Measurements from ENCODE around the gene ARRB1.
A peak's percentile ranks its signal among the peaks of the same experiment; 100 is the strongest.
"Not testable (repeated sequence)": the region's sequence is repeated elsewhere in the genome, so short reads cannot be mapped to it uniquely, and the experiment has no call there.

Gene ARRB1

GRCh38 chr11:75371949-75372876 lies 20.8 kb upstream of the ARRB1 start:
- no peak for DNase-seq

DNA sequence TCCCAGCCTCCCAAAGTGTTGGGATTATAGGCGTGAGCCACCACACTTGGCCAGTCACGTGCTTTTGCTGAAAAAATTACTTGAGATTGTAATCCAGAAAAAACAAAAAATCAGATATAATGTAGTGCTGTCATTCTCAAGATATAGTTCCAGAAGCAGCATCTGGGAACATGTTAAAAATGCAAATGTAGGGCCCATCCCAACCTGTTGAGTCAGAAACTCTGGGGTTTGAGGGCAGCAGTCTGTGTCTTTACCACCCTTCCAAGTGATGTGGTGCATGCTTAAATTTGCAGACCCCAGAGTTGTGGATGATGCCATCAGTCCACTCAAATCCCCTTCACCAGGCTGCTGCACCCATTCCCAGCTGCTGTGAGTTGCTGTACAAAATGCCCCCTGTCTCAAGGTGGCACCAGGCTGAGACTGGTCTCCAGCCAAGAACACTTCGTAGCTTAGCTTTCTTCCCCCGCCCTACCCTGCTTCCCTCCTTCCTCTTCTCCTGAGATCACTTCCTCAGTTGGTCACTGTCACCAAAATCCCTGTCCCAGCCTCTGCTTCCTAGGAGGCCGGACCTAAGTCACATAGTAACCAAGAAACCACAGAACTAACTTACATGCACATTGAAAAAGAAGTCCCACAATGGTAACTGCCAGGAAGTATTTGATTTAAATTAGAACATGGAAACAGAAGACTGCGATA lies 18.2 kb upstream of the ARRB1 start:
- DNase-seq = no peak

DNA sequence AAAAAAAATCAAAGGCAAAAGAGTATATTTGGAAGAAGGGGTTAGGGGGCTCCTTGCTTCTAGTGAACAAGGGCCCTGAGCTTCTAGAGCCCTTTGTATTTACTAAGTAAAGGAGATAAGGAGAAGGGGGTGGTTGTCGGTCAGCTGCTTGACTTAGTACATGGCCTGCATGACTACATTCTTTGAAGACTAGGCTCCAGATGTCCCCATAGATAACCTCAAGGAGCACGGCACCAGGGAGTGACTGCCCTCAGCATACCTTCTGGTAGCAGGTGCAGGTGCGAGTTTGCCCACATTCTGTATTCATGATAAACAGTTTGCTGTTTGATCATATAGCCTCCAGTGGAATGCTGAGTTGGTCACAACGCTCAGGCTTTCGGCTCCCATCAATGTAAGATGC lies 15.4 kb upstream of the ARRB1 start:
- not testable (repeated sequence) for DNase-seq

GRCh38 chr11:75365711-75366181 lies 14.3 kb upstream of the ARRB1 start:
- DNase-seq = no peak

- DNase-seq = not testable (repeated sequence)
These were observed 10.8 kb upstream of the ARRB1 start for GRCh38 chr11:75362285-75362684.

GRCh38 chr11:75356613-75357012 lies 5.2 kb upstream of the ARRB1 start:
- no peak for DNase-seq

DNA sequence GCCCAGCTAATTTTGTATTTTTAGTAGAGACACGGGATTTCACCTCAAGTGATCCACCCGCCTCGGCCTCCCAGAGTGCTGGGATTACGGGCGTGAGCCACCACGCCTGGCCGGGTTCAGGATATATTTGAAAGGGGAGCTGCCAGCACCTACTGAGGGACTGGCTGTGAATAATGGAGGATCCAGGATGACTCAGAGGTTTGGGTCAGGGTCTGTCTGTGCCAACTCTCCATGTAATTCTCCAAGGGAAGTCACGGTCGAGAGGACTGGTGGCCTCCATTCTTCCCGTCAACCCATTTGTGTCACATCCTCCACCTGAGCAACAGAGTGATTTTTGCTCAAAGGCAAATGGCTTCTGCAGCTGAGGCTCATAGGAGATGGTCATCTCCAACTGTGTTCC lies 3.6 kb upstream of the ARRB1 start:
- DNase-seq = no peak

DNA sequence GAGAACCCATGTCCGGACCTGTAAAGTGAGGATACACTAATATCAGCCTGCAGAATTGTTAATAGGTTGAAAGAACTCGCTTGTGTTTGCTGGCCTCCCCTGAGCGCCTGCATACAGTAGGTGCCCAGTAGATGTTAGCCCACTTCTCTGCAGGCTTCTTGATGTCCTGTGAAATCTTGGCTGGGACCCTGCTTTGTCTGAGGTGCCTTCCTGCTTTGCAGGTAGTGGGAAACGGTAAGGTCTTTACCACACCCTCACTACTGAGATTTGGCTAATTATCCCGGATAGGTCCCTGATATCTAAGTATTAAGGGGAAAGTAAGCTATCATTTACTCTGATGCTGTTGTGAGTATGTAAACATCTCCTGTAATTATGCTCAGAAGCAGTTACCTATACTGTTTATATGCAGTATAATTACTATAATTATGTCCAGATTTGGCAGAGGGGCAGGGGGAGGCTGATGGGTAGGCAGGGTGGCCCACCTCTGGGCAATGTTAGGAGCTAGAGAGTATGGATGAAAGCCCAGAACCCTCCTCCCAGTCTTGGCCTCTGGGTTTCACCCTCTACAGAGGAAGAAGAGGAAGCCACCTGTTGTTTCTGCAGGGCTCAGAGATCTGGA lies 1.2 kb upstream of the ARRB1 start:
- no peak for DNase-seq

GRCh38 chr11:75351791-75352587 lies 528 bp upstream of the ARRB1 start:
- peak; percentile 47 to 52 for DNase-seq

DNA sequence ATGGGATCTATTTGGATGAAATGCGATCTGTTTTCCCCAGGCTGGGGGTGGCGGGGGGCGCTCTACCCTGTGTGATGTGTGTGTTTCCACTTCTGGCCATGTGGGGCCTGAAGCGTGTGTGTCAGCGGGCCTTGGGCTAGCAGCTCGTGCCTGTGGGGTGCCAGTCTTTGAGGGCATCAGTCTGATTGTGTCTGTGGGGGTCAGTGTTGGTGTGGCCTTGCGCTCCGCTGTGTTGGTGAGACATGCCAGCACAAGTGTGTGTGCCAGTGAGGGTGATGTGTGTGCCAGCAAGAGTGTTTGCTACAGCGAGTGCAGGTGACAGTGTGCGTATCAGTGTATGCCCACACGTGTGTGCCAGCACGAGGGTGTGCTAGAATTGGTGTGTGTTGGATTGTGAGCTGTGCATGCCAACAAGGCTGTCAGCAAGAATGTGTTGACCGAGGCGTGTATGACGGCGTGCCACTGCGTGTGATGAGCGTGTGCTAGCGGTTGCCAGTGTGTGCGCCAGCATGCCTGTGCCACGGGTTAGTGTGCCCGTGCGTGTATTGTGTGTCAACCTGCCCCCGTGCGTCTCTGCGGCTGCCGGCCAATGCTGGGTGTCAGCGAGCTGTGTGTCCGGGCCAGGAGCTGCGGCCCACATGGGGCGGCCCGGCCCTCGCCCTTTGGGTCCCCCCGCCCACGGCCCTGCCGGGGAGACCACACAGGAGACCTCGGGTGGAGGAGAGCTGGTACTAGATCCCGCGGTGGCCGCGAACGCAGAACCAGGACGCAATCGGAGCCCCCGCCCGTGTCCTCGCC lies 519 bp downstream of the ARRB1 start:
- DNase-seq = peak; percentile 34 to 42

DNA sequence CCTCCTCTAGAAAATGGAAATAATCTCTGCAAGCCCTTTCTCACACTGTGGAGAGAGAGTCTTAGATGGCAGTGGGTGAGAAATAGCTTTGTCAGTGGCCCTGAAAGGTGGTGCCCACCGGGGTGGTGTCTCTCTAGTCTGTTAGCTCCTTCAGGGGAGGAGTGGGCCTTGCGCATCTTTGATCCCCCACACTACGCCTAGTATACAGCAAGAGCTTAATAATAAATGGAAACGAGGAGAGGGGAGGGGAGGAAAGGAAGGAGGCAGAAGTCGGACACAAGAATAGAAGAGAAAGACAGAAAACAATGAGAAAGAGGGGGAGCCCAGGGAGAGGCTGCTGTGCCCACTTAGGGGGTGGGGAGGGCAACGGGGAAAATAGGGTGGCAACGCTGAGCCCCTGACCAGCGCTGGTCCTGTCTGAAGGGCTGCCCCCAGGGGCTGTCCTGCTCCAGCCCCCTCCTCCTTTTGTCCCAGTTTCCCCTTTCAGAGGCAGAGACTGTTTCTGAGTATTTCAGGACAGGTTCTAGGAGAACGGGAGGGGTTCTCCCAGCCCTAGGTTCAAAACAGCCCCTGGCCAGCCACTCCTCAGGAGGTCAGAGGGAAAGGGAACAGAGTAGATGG lies 1.2 kb downstream of the ARRB1 start:
- DNase-seq = no peak

DNA sequence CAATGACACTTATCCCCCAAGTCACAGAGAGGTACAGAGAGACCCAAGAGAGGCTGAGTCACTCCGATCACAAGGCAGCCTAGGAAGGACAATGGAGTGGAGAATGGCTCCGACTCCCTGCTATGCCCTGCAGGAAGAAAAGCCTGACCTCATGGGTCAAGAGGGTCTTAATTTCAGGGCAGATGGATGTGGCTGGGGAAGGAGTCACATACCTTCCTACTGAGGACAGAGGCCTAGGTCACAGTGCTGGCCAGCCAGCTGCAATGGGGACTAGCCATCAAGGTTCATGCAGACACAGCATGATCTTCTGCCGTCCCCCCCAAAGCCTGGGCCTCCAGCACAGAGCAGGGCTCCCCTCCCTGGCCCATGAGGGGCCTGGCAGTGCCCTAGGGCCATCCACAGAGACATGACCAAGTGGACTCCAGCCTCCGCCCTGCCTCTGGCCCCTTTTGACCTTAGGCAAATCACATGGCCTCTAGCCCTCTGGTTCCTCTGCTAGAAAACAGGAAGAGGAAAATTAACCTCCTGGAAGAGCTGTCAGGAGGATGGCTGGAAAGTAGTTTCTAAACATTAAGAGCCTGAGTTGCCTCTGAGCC lies 1.8 kb downstream of the ARRB1 start:
- no peak for DNase-seq

DNA sequence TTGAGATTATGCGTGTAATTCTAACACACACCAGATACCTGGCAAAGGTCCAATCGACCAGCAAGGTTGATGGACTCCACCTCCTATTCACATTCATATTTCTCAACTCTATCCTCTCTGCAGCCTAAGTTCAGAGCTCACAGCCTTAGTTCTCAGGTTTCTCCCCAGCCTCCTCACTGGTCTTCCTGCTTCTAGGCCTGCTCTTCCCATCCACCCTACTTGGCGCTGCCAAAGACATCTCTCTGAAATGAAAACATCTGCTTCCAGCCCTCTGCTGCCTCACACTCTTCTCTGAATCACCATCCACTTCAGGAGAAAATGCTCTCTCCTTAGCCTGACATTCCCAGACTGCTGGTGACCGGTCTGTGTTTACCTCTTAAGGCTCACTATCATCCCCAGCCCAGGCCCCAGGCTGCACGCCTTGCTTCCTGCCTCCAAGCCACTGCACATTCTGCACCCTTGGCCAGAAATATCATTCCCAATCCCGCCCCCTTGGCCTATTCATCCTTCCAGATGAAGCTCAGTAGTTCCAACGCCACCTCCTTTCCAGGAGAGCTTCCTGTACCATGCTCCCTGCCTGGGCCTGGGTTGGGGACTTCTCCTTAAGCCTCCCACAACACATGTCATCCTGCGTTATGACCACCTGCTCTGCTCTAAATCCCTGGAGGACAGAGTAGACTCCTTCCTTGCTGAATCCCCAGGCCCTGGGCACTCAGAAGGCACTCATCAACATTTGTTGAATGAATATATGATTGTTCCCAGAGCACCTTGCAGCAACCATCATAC lies 3.5 kb downstream of the ARRB1 start:
- no peak for DNase-seq

DNA sequence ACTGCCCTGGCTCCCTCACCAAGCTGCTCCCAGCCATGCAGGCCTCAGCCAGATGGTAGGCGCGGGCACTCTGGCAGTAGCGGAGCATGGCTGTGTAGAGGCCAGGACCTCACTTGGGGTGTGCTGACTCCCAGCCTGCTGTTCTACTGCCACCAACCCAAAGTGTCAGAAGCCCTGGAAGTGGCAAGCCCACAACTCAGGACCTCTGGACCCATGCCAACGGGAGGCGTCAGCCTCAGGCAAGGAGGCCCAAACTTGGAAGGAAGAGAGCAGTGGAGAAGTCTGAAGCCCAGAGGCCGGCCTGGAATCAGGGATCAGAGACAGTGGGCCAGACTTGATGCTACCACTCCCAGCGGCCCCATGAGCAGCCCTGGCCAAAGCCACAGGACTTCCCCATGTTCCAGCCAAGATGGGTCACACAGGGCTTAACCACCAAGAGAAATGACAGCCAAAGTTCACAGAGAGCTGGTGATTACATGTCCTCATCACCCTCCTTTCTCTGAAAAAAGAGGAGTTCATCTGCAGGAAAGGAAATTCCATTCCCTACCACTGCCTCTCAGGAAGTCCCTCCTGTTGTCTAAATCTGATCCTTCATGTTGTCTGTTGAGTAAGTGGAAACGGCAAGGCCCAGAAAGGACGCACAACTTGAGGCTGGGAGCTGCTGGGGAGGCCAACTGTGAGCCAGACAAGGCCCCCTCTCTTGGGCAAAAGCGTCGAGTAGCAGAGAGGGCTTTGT lies 4.4 kb downstream of the ARRB1 start:
- no peak for DNase-seq

- DNase-seq = no peak
These were observed 5.2 kb downstream of the ARRB1 start for GRCh38 chr11:75346296-75346695.

GRCh38 chr11:75345455-75346160 lies 5.9 kb downstream of the ARRB1 start:
- DNase-seq = no peak

- DNase-seq = no peak
These were observed 6.6 kb downstream of the ARRB1 start for GRCh38 chr11:75344761-75345454.

- DNase-seq = no peak
These were observed 7.3 kb downstream of the ARRB1 start for GRCh38 chr11:75344186-75344585.

Measured in stimulated activated CD4-positive, alpha-beta T cell treated with anti-CD3 and anti-CD28 coated beads, Interleukin-4, amount 100 ng/mL, for 4 hours (primary cell).